ENCODE measurements around the gene INF2.

Gene INF2

GRCh38 chr14:104745431-104745830 lies 56.0 kb downstream of the INF2 start:
- DNase-seq (ENCODE audit: low read depth in 1 of 2, low spot score in 1 of 2), result no peak
- Histone ChIP-seq H3K27me3 (ENCODE audit: insufficient read depth, poor library complexity, severe bottlenecking) (no peaks in the 10 kb centered on the region), H3K27ac (replicated peaks) (no peak overlapping the region), H3K4me3 (replicated peaks; ENCODE audit: insufficient read depth, low read length) (no peak overlapping the region)
- TF ChIP-seq SPI1 (IDR thresholded peaks at IDR 0.05; ENCODE audit: borderline replicate concordance, low read depth), result no peak
- TF ChIP-seq, protein P1, sequence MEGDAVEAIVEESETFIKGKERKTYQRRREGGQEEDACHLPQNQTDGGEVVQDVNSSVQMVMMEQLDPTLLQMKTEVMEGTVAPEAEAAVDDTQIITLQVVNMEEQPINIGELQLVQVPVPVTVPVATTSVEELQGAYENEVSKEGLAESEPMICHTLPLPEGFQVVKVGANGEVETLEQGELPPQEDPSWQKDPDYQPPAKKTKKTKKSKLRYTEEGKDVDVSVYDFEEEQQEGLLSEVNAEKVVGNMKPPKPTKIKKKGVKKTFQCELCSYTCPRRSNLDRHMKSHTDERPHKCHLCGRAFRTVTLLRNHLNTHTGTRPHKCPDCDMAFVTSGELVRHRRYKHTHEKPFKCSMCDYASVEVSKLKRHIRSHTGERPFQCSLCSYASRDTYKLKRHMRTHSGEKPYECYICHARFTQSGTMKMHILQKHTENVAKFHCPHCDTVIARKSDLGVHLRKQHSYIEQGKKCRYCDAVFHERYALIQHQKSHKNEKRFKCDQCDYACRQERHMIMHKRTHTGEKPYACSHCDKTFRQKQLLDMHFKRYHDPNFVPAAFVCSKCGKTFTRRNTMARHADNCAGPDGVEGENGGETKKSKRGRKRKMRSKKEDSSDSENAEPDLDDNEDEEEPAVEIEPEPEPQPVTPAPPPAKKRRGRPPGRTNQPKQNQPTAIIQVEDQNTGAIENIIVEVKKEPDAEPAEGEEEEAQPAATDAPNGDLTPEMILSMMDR (IDR thresholded peaks at IDR 0.05; ENCODE audit: insufficient read depth, low read length), result no peak
- TF ChIP-seq GABPA (IDR thresholded peaks at IDR 0.05; ENCODE audit: low read depth), result no peak
- no peak for TF ChIP-seq POLR2AphosphoS5 (IDR thresholded peaks at IDR 0.05; ENCODE audit: low read depth)
- TF ChIP-seq, protein P2, sequence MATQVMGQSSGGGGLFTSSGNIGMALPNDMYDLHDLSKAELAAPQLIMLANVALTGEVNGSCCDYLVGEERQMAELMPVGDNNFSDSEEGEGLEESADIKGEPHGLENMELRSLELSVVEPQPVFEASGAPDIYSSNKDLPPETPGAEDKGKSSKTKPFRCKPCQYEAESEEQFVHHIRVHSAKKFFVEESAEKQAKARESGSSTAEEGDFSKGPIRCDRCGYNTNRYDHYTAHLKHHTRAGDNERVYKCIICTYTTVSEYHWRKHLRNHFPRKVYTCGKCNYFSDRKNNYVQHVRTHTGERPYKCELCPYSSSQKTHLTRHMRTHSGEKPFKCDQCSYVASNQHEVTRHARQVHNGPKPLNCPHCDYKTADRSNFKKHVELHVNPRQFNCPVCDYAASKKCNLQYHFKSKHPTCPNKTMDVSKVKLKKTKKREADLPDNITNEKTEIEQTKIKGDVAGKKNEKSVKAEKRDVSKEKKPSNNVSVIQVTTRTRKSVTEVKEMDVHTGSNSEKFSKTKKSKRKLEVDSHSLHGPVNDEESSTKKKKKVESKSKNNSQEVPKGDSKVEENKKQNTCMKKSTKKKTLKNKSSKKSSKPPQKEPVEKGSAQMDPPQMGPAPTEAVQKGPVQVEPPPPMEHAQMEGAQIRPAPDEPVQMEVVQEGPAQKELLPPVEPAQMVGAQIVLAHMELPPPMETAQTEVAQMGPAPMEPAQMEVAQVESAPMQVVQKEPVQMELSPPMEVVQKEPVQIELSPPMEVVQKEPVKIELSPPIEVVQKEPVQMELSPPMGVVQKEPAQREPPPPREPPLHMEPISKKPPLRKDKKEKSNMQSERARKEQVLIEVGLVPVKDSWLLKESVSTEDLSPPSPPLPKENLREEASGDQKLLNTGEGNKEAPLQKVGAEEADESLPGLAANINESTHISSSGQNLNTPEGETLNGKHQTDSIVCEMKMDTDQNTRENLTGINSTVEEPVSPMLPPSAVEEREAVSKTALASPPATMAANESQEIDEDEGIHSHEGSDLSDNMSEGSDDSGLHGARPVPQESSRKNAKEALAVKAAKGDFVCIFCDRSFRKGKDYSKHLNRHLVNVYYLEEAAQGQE (IDR thresholded peaks at IDR 0.05; ENCODE audit: insufficient replicate concordance, low read depth), result no peak

- TF ChIP-seq, protein P2 (IDR thresholded peaks at IDR 0.05; ENCODE audit: insufficient replicate concordance, low read depth), result no peak
- TF ChIP-seq, protein P1 (IDR thresholded peaks at IDR 0.05; ENCODE audit: insufficient read depth, low read length), result no peak
- TF ChIP-seq POLR2AphosphoS5 (IDR thresholded peaks at IDR 0.05; ENCODE audit: low read depth), result no peak
- no peak for TF ChIP-seq GABPA (IDR thresholded peaks at IDR 0.05; ENCODE audit: low read depth)
- TF ChIP-seq SPI1 (IDR thresholded peaks at IDR 0.05; ENCODE audit: borderline replicate concordance, low read depth), result no peak
- no peak overlapping the region for H3K27ac ChIP-seq (replicated peaks)
- H3K27me3 ChIP-seq (ENCODE audit: insufficient read depth, poor library complexity, severe bottlenecking), result no peaks in the 10 kb centered on the region
- no peak for DNase-seq (ENCODE audit: low read depth in 1 of 2, low spot score in 1 of 2)
- H3K4me3 ChIP-seq (replicated peaks; ENCODE audit: insufficient read depth, low read length), result no peak overlapping the region
Observed at GRCh38 chr14:104746071-104746545, 56.7 kb downstream of the INF2 start.

DNA sequence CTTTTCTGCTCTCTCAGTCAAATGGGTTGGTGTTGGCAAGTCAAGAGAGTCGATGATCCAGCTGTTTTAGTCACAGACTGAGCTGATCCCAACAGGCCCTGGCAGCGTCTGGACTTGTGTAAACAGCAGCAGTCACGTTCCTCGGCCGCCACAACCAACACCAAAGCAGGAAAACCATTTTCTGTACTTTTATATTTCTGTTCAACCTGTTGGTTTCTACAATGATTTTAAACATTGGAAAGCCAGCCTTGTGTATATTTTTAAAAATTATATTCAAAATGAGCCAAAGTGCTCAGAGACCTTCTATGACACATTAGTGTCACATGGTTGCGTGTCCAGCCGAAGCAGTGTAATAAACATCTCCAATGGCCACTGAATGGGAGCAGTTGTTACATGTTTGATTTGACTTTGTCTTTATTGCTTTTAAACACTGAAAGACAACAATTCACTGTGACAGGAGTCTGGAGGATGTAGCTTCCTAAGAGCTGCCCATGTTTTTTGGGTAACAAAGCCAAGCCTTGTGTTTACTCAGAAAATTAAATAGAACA lies 57.6 kb downstream of the INF2 start:
- no peak overlapping the region for H3K4me3 ChIP-seq (replicated peaks; ENCODE audit: insufficient read depth, low read length)
- TF ChIP-seq, protein P2 (IDR thresholded peaks at IDR 0.05; ENCODE audit: insufficient replicate concordance, low read depth), result no peak
- TF ChIP-seq POLR2AphosphoS5 (IDR thresholded peaks at IDR 0.05; ENCODE audit: low read depth) (no peak), GABPA (IDR thresholded peaks at IDR 0.05; ENCODE audit: low read depth) (no peak), SPI1 (IDR thresholded peaks at IDR 0.05; ENCODE audit: borderline replicate concordance, low read depth) (no peak)
- TF ChIP-seq, protein P1 (IDR thresholded peaks at IDR 0.05; ENCODE audit: insufficient read depth, low read length), result no peak
- no peak for DNase-seq (ENCODE audit: low read depth in 1 of 2, low spot score in 1 of 2)
- H3K27ac ChIP-seq (replicated peaks), result no peak overlapping the region
- H3K27me3 ChIP-seq (ENCODE audit: insufficient read depth, poor library complexity, severe bottlenecking), result no peaks in the 10 kb centered on the region
